HEK293 (cell line): Measurements from ENCODE around the gene DDX46.
A peak's percentile ranks its signal among the peaks of the same experiment; 100 is the strongest.
"Not testable (repeated sequence)": the region's sequence is repeated elsewhere in the genome, so short reads cannot be mapped to it uniquely, and the experiment has no call there.

Experiments
- CTCF ChIA-PET: fragments of 350-600 bp; formaldehyde crosslinking; extraction: SDS; loops from one replicate; lab custom pipeline; 2021; ENCODE audit warnings: antibody characterized with exemption; lab: Yijun Ruan, JAX
- POLR2A ChIA-PET: fragments of 300-600 bp; formaldehyde crosslinking; extraction: SDS; loops from one replicate; lab custom pipeline; 2020; ENCODE audit warnings: antibody characterized with exemption, inconsistent platforms; lab: Yijun Ruan, JAX
- H3K27ac ChIP-seq: fragments of 200-500 bp; sonication (Bioruptor generic); 2 replicates; pipeline ENCODE4 v1.5.1; 2014; ENCODE audit warnings: low read depth, low read length, control low read depth, inconsistent platforms; ENCODE audit errors: extremely low read depth
- H3K36me3 ChIP-seq, 2 experiments: fragments of 200-500 bp in 1 of 2; sonication (Bioruptor generic) in 1 of 2; 1 replicate in 1 of 2; 2 replicates in 1 of 2; pipeline ENCODE4 v1.5.1; 2014 to 2017; ENCODE audit warnings: inconsistent platforms in 2 of 2, low read length in 2 of 2; ENCODE audit not compliant: control insufficient read depth in 2 of 2, insufficient read depth in 1 of 2
- H3K4me1 ChIP-seq: fragments of 200-500 bp; sonication (Bioruptor generic); 2 replicates; pipeline ENCODE4 v1.5.1; 2014; ENCODE audit warnings: mild to moderate bottlenecking, low read length, inconsistent platforms; ENCODE audit not compliant: control insufficient read depth, insufficient read depth
- H3K4me3 ChIP-seq: 2 replicates; pipeline ENCODE4 v1.5.1; 2011; ENCODE audit warnings: low read depth, mild to moderate bottlenecking, control low read depth, low read length, moderate library complexity
- H3K9me3 ChIP-seq: fragments of 200-500 bp; sonication (Bioruptor generic); 2 replicates; pipeline ENCODE4 v1.5.1; 2014; ENCODE audit warnings: low read depth, low read length, inconsistent platforms; ENCODE audit not compliant: control insufficient read depth, insufficient read depth
- FEZF1 ChIP-seq: fragments of 450-650 bp; formaldehyde crosslinking; IDR thresholded peaks from 2 replicates; pipeline ENCODE4 v1.5.1; 2016; ENCODE audit warnings: missing biosample characterization, missing genetic modification characterization
- PRDM4 ChIP-seq: fragments of 450-650 bp; formaldehyde crosslinking; IDR thresholded peaks from 2 replicates; pipeline ENCODE4 v1.5.1; 2017; ENCODE audit warnings: missing biosample characterization, missing genetic modification characterization
- PRDM6 ChIP-seq: fragments of 450-650 bp; formaldehyde crosslinking; IDR thresholded peaks from 2 replicates; pipeline ENCODE4 v1.5.1; 2017; ENCODE audit warnings: missing biosample characterization, missing genetic modification characterization
- YY1 ChIP-seq: fragments of 450-650 bp; formaldehyde crosslinking; IDR thresholded peaks from 2 replicates; pipeline ENCODE4 v1.5.1; 2018; ENCODE audit warnings: missing biosample characterization, missing genetic modification characterization
- ZBTB49 ChIP-seq: fragments of 450-650 bp; formaldehyde crosslinking; IDR thresholded peaks from 2 replicates; pipeline ENCODE4 v1.5.1; 2016; ENCODE audit warnings: missing biosample characterization, missing genetic modification characterization, low read depth
- ZNF112 ChIP-seq: fragments of 450-650 bp; formaldehyde crosslinking; IDR thresholded peaks from 2 replicates; pipeline ENCODE4 v1.5.0; 2017; ENCODE audit warnings: missing biosample characterization, missing genetic modification characterization
- ZNF132 ChIP-seq: fragments of 450-650 bp; formaldehyde crosslinking; IDR thresholded peaks from 2 replicates; pipeline ENCODE4 v1.5.1; 2017; ENCODE audit warnings: missing biosample characterization, missing genetic modification characterization, borderline replicate concordance
- ZNF2 ChIP-seq: fragments of 450-650 bp; formaldehyde crosslinking; IDR thresholded peaks from 2 replicates; pipeline ENCODE4 v1.5.1; 2016; ENCODE audit warnings: missing biosample characterization, missing genetic modification characterization
- ZNF335 ChIP-seq: fragments of 450-650 bp; formaldehyde crosslinking; conservative IDR thresholded peaks from 2 replicates; pipeline ENCODE4 v1.5.1; 2016; ENCODE audit warnings: missing biosample characterization, missing genetic modification characterization
- ZNF37A ChIP-seq: fragments of 450-650 bp; IDR thresholded peaks from 2 replicates; pipeline ENCODE4 v1.5.1; 2018; ENCODE audit warnings: missing biosample characterization, missing genetic modification characterization
- ZNF510 ChIP-seq: fragments of 450-650 bp; formaldehyde crosslinking; IDR thresholded peaks from 2 replicates; pipeline ENCODE4 v1.5.1; 2018; ENCODE audit warnings: mild to moderate bottlenecking, missing genetic modification characterization, missing biosample characterization; ENCODE audit not compliant: insufficient replicate concordance
- ZNF626 ChIP-seq: fragments of 450-650 bp; sonication (Bioruptor Pico); formaldehyde crosslinking; IDR thresholded peaks from 2 replicates; pipeline ENCODE4 v1.5.1; 2018; ENCODE audit warnings: missing biosample characterization, missing genetic modification characterization, inconsistent platforms
- ZNF629 ChIP-seq: fragments of 450-650 bp; formaldehyde crosslinking; IDR thresholded peaks from 2 replicates; pipeline ENCODE4 v1.5.1; 2017; ENCODE audit warnings: missing biosample characterization, missing genetic modification characterization
- ZXDB ChIP-seq: fragments of 450-650 bp; formaldehyde crosslinking; IDR thresholded peaks from 2 replicates; pipeline ENCODE4 v1.5.1; 2016; ENCODE audit warnings: missing biosample characterization, missing genetic modification characterization

DDX46 gene

GRCh38 chr5:134837530-134838181 lies 79.1 kb downstream of the DDX46 start:
- Histone ChIP-seq H3K36me3 (peaks cover 38 to 64% of the 10 kb centered on the region in 2 experiments), H3K4me1 (no peaks in the 10 kb centered on the region), H3K4me3 (no peak overlapping the region), H3K9me3 (no peaks in the 10 kb centered on the region), H3K27ac (no peak overlapping the region)
- CTCF ChIA-PET: interaction anchor here (0.8 kb wide), 1 partner anchor 67 kb away, joined by 3 read pairs; the partner anchor contains the start of gene PCBD2
- POLR2A ChIA-PET: interaction anchor here (0.6 kb wide), 2 partner anchors 30 to 335 kb away, joined by 3 to 4 read pairs; no protein-coding TSS in a partner anchor
- TF ChIP-seq ZBTB49 (tag by site-specific recombination) (no peak), ZNF112 (no peak), FEZF1 (no peak), PRDM4 (tag by site-specific recombination) (no peak), ZNF132 (tag by site-specific recombination) (no peak), ZXDB (no peak), ZNF626 (no peak), YY1 (tag by site-specific recombination) (no peak), ZNF510 (no peak), ZNF2 (tag by site-specific recombination) (no peak)

- H3K9me3 ChIP-seq, H3K4me1 ChIP-seq, H3K4me3 ChIP-seq, H3K27ac ChIP-seq, POLR2A ChIA-PET: not testable (repeated sequence)
- CTCF ChIA-PET: interaction anchor here (0.6 kb wide), 1 partner anchor 81 kb away, joined by 3 read pairs; no protein-coding TSS in a partner anchor
- H3K36me3 ChIP-seq: peaks cover 33 to 58% of the 10 kb centered on the region in 2 experiments
- TF ChIP-seq ZNF335 (tag by site-specific recombination): peak; percentile 70
These were observed 79.8 kb downstream of the DDX46 start for GRCh38 chr5:134838361-134838760.

- Histone ChIP-seq H3K9me3 (no peaks in the 10 kb centered on the region), H3K4me1 (no peaks in the 10 kb centered on the region), H3K27ac (no peak overlapping the region), H3K4me3 (no peak overlapping the region), H3K36me3 (peaks cover 20 to 39% of the 10 kb centered on the region in 2 experiments; a peak in 2 of 3 replicates)
- TF ChIP-seq ZNF629 (tag by site-specific recombination): 0 out of 2 replicates have a peak, but pooled peaks have one; percentile 16
- TF ChIP-seq ZNF37A: no peak
- peak; percentile 13; the same call in 1 of the 2 replicates for TF ChIP-seq PRDM6
- ChIA-PET CTCF (interaction anchor here (0.5 to 2.8 kb wide), 4 partner anchors 11 to 104 kb away, joined by 3 to 16 read pairs (median 4); no protein-coding TSS in a partner anchor), POLR2A (interaction anchor here (0.6 to 0.8 kb wide), 2 partner anchors 10 to 90 kb away, joined by 3 to 4 read pairs; no protein-coding TSS in a partner anchor)
These were observed 82.2 kb downstream of the DDX46 start for GRCh38 chr5:134840811-134841210.
